Measurements from ENCODE around the gene TBCD. TPM values are rescaled to one million over a fixed set of nuclear protein-coding genes. Genes with fewer than 3 reads are reported as not detected.

TBCD gene
- total and polyA plus RNA-seq, 2 donors (not counting 1 experiment from before 2014, with no cell fraction given) = 22.1 to 36.7 TPM

DNA sequence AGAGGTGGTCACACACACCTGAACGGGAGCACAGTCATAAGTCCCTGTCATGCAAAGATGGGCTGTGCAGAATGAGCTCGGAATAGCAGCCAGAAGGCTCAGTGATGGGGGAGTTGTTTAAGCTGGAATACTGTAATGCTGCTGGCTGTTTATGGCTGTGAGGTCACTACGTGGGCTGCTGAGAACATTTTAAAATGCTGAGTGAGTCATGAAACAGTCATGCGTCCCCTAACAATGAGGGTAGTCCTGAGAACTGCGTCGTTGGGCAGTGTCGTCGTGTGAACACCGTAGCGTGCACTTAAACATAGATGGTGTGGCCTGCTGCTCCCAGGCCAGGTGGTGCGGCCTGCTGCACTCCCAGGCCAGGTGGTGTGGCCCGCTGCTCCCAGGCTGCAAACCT, 39.7 kb downstream of the TBCD start:
- Histone ChIP-seq H3K36me3 (ENCODE audit: control insufficient read depth, insufficient read depth, low read length) (peaks cover 3% of the 10 kb centered on the region), H3K4me3 (replicated peaks in 1 of 4; ENCODE audit: control extremely low read depth in 1 of 4, insufficient read depth in 1 of 4, low read depth in 3 of 4, low read length in 4 of 4) (no peak overlapping the region), H3K79me2 (ENCODE audit: control insufficient read depth, insufficient read depth, low read length) (no peaks in the 10 kb centered on the region), H2AFZ (ENCODE audit: low read length) (no peak overlapping the region), H3K27ac (ENCODE audit: insufficient read depth, low read length) (peak overlapping the region; percentile 27), H3K9ac (ENCODE audit: insufficient read depth, low read length) (no peak overlapping the region), H4K20me1 (ENCODE audit: control insufficient read depth, extremely low read depth, insufficient read depth, low read length) (no peaks in the 10 kb centered on the region), H3K27me3 (ENCODE audit: control insufficient read depth, insufficient read depth, low read length) (no peaks in the 10 kb centered on the region), H3K4me2 (ENCODE audit: extremely low read depth, insufficient read depth, low read length) (no peak overlapping the region), H3K9me3 (ENCODE audit: control insufficient read depth, insufficient read depth, low read depth, low read length) (no peaks in the 10 kb centered on the region), H3K4me1 (ENCODE audit: control insufficient read depth, extremely low read depth, insufficient read depth, low read length) (peaks cover 3% of the 10 kb centered on the region)
- TF ChIP-seq, protein P1, sequence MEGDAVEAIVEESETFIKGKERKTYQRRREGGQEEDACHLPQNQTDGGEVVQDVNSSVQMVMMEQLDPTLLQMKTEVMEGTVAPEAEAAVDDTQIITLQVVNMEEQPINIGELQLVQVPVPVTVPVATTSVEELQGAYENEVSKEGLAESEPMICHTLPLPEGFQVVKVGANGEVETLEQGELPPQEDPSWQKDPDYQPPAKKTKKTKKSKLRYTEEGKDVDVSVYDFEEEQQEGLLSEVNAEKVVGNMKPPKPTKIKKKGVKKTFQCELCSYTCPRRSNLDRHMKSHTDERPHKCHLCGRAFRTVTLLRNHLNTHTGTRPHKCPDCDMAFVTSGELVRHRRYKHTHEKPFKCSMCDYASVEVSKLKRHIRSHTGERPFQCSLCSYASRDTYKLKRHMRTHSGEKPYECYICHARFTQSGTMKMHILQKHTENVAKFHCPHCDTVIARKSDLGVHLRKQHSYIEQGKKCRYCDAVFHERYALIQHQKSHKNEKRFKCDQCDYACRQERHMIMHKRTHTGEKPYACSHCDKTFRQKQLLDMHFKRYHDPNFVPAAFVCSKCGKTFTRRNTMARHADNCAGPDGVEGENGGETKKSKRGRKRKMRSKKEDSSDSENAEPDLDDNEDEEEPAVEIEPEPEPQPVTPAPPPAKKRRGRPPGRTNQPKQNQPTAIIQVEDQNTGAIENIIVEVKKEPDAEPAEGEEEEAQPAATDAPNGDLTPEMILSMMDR (conservative IDR thresholded peaks at IDR 0.05 in 1 of 2, IDR thresholded peaks at IDR 0.05 in 1 of 2; ENCODE audit: low read depth in 1 of 2, low read length in 2 of 2) = no peak
- TF ChIP-seq EZH2 (IDR thresholded peaks at IDR 0.05; ENCODE audit: low read length, missing control alignments) = no peak
- DNase-seq (ENCODE audit: low read depth in 2 of 2) = peak; percentile 91 to 96

DNA sequence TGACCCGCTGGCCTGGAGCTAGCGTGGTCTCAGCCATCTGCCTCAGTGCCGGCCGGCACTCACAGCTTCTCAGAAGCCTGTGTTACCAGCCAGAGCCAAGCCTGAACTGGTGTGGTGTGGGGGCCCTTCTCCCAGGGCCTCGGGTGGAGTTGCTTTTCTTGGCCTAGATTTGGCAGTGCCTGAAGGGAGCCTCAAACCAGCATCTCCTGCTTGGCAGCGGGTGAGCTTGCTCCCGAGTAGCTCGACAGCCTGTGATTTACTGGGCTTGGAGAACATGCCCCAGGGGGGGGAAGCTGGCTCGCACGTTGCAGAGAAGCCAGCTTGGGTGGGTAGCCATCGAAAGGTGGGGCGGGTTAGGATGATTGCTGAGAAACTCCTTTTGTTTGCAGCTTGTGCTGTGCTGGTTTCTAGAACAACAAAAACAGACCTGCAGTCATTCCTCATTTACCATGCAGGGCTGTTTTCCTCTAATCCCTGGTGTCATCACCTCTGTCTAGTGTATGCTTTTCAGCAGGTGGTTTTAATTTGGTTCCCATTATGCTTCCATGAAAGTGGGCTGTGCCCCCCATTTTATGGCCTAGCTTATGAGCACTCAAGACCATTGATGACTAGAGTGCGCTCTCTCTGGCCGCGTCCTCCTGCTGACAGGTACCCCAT, 42.2 kb downstream of the TBCD start:
- H3K4me1 ChIP-seq (ENCODE audit: control insufficient read depth, extremely low read depth, insufficient read depth, low read length) = peaks cover 3% of the 10 kb centered on the region
- no peak overlapping the region for H3K4me2 ChIP-seq (ENCODE audit: extremely low read depth, insufficient read depth, low read length)
- H4K20me1 ChIP-seq (ENCODE audit: control insufficient read depth, extremely low read depth, insufficient read depth, low read length) = no peaks in the 10 kb centered on the region
- peak in 1 of 2 donors; percentile 53 for DNase-seq (ENCODE audit: low read depth in 2 of 2)
- no peak overlapping the region for H2AFZ ChIP-seq (ENCODE audit: low read length)
- peaks cover 3% of the 10 kb centered on the region for H3K36me3 ChIP-seq (ENCODE audit: control insufficient read depth, insufficient read depth, low read length)
- H3K27me3 ChIP-seq (ENCODE audit: control insufficient read depth, insufficient read depth, low read length) = no peaks in the 10 kb centered on the region
- H3K9ac ChIP-seq (ENCODE audit: insufficient read depth, low read length) = no peak overlapping the region
- no peak overlapping the region for H3K4me3 ChIP-seq (replicated peaks in 1 of 4; ENCODE audit: control extremely low read depth in 1 of 4, insufficient read depth in 1 of 4, low read depth in 3 of 4, low read length in 4 of 4)
- no peaks in the 10 kb centered on the region for H3K9me3 ChIP-seq (ENCODE audit: control insufficient read depth, insufficient read depth, low read depth, low read length)
- no peak for TF ChIP-seq EZH2 (IDR thresholded peaks at IDR 0.05; ENCODE audit: low read length, missing control alignments)
- TF ChIP-seq, protein P1 (conservative IDR thresholded peaks at IDR 0.05 in 1 of 2, IDR thresholded peaks at IDR 0.05 in 1 of 2; ENCODE audit: low read depth in 1 of 2, low read length in 2 of 2) = no peak
- H3K79me2 ChIP-seq (ENCODE audit: control insufficient read depth, insufficient read depth, low read length) = no peaks in the 10 kb centered on the region
- no peak overlapping the region for H3K27ac ChIP-seq (ENCODE audit: insufficient read depth, low read length)

DNA sequence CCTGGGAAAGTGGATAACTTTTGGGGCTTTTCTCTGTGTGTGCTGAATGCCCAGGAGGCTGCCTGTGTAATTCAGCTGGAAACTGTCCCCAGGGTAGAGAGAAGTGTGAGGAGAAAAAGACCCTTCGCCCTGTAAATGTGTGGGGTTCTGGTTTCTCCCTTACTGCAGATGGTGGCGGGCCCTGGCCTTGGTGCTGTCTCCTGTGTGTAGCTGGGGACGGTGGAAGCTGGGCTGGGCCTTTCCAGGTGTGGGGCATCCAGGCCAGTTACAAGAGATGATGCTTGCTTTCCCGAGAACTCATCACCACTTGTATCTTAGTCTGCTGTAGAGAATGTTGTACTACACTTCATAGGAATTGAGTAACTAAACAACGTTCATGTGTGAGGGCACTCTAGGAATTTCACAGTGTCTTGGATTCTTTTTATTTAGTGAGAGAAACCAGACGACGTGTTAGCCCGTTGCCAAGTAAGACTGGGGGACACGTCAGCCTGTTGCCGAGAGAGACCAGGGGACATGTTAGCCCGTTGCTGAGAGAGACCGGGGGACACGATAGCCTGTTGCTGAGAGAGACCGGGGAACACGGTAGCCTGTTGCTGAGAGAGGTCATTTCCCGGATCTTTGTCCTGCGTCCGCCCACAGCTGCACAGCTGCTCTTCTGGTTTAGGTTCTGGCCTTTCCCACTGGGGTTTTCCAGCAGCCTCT, 43.1 kb downstream of the TBCD start:
- Histone ChIP-seq H3K36me3 (ENCODE audit: control insufficient read depth, insufficient read depth, low read length) (peaks cover 3% of the 10 kb centered on the region), H3K9ac (ENCODE audit: insufficient read depth, low read length) (no peak overlapping the region), H3K4me2 (ENCODE audit: extremely low read depth, insufficient read depth, low read length) (no peak overlapping the region), H3K27me3 (ENCODE audit: control insufficient read depth, insufficient read depth, low read length) (no peaks in the 10 kb centered on the region), H4K20me1 (ENCODE audit: control insufficient read depth, extremely low read depth, insufficient read depth, low read length) (no peaks in the 10 kb centered on the region), H3K4me1 (ENCODE audit: control insufficient read depth, extremely low read depth, insufficient read depth, low read length) (peaks cover 3% of the 10 kb centered on the region), H3K27ac (ENCODE audit: insufficient read depth, low read length) (no peak overlapping the region), H3K79me2 (ENCODE audit: control insufficient read depth, insufficient read depth, low read length) (no peaks in the 10 kb centered on the region), H3K4me3 (replicated peaks in 1 of 4; ENCODE audit: control extremely low read depth in 1 of 4, insufficient read depth in 1 of 4, low read depth in 3 of 4, low read length in 4 of 4) (no peak overlapping the region), H3K9me3 (ENCODE audit: control insufficient read depth, insufficient read depth, low read depth, low read length) (no peaks in the 10 kb centered on the region), H2AFZ (ENCODE audit: low read length) (no peak overlapping the region)
- DNase-seq (ENCODE audit: low read depth in 2 of 2) = peak in 1 of 2 donors; percentile 22
- TF ChIP-seq, protein P1 (conservative IDR thresholded peaks at IDR 0.05 in 1 of 2, IDR thresholded peaks at IDR 0.05 in 1 of 2; ENCODE audit: low read depth in 1 of 2, low read length in 2 of 2) = no peak
- no peak for TF ChIP-seq EZH2 (IDR thresholded peaks at IDR 0.05; ENCODE audit: low read length, missing control alignments)

Data from fibroblast of lung (primary cell).